ENCODE measurements around the gene NFX1.
A peak's percentile ranks its signal among the peaks of the same experiment; 100 is the strongest.

NFX1 gene

GRCh38 chr9:33289936-33290246 is 425 bp upstream of the NFX1 start:
- Histone ChIP-seq H3K27me3 (no peaks in the 10 kb centered on the region), H3K36me3 (peaks cover 2% of the 10 kb centered on the region), H3K27ac (peak overlapping the region; percentile 96), H3K4me3 (ENCODE audit: low read depth in 1 of 2, low read length in 1 of 2) (peak overlapping the region; percentile 91 to 98), H3K9me3 (no peaks in the 10 kb centered on the region), H3K4me1 (ENCODE audit: control insufficient read depth in 1 of 2, insufficient read depth in 1 of 2, low read depth in 1 of 2, low read length in 1 of 2) (peaks cover 28 to 30% of the 10 kb centered on the region in 2 experiments)
- TF ChIP-seq CTCF (IDR thresholded peaks at IDR 0.05) = no peak

- H3K4me3 ChIP-seq (ENCODE audit: low read depth in 1 of 2, low read length in 1 of 2) = peak overlapping the region; percentile 91 to 98
- H3K27me3 ChIP-seq = no peaks in the 10 kb centered on the region
- no peak for TF ChIP-seq CTCF (IDR thresholded peaks at IDR 0.05)
- H3K27ac ChIP-seq = peak overlapping the region; percentile 96
- H3K4me1 ChIP-seq (ENCODE audit: control insufficient read depth in 1 of 2, insufficient read depth in 1 of 2, low read depth in 1 of 2, low read length in 1 of 2) = peaks cover 28% of the 10 kb centered on the region in 2 experiments
- H3K9me3 ChIP-seq = no peaks in the 10 kb centered on the region
- H3K36me3 ChIP-seq = peaks cover 5% of the 10 kb centered on the region
Observed at GRCh38 chr9:33291031-33291397, 698 bp downstream of the NFX1 start.

GRCh38 chr9:33291901-33292300 is 1.6 kb downstream of the NFX1 start:
- H3K4me3 ChIP-seq (ENCODE audit: low read depth in 1 of 2, low read length in 1 of 2) = no peak overlapping the region
- peaks cover 5% of the 10 kb centered on the region for H3K36me3 ChIP-seq
- H3K4me1 ChIP-seq (ENCODE audit: control insufficient read depth in 1 of 2, insufficient read depth in 1 of 2, low read depth in 1 of 2, low read length in 1 of 2) = peaks cover 30% of the 10 kb centered on the region in 2 experiments

GRCh38 chr9:33293782-33294181 is 3.5 kb downstream of the NFX1 start:
- Histone ChIP-seq H3K27ac (no peak overlapping the region), H3K9me3 (no peaks in the 10 kb centered on the region), H3K36me3 (peaks cover 5% of the 10 kb centered on the region), H3K4me1 (ENCODE audit: control insufficient read depth in 1 of 2, insufficient read depth in 1 of 2, low read depth in 1 of 2, low read length in 1 of 2) (peaks cover 36 to 37% of the 10 kb centered on the region in 2 experiments), H3K27me3 (no peaks in the 10 kb centered on the region), H3K4me3 (ENCODE audit: low read depth in 1 of 2, low read length in 1 of 2) (no peak overlapping the region)
- no peak for TF ChIP-seq CTCF (IDR thresholded peaks at IDR 0.05)

More at GRCh38 chr9:33291901-33292300, 1.6 kb downstream of the NFX1 start:
- H3K27ac ChIP-seq = peak overlapping the region; percentile 96
- H3K27me3 ChIP-seq = no peaks in the 10 kb centered on the region
- TF ChIP-seq CTCF (IDR thresholded peaks at IDR 0.05) = no peak
- no peaks in the 10 kb centered on the region for H3K9me3 ChIP-seq

- no peaks in the 10 kb centered on the region for H3K27me3 ChIP-seq
- no peak for TF ChIP-seq CTCF (IDR thresholded peaks at IDR 0.05)
- no peak overlapping the region for H3K4me3 ChIP-seq (ENCODE audit: low read depth in 1 of 2, low read length in 1 of 2)
- H3K27ac ChIP-seq = no peak overlapping the region
- H3K4me1 ChIP-seq (ENCODE audit: control insufficient read depth in 1 of 2, insufficient read depth in 1 of 2, low read depth in 1 of 2, low read length in 1 of 2) = peaks cover 28 to 31% of the 10 kb centered on the region in 2 experiments
- H3K36me3 ChIP-seq = peaks cover 8% of the 10 kb centered on the region
- H3K9me3 ChIP-seq = no peaks in the 10 kb centered on the region
Observed at GRCh38 chr9:33294670-33295432, 4.5 kb downstream of the NFX1 start.
